Hepatocyte (in vitro differentiated cells): ENCODE measurements around the gene CABCOCO1. TPM values are rescaled to one million over a fixed set of nuclear protein-coding genes. Genes with fewer than 3 reads are reported as not detected.
A peak's percentile ranks its signal among the peaks of the same experiment; 100 is the strongest.

Experiments
- DNase-seq: peaks from one replicate; pipeline ENCODE4 v3.0.0-alpha.2; 2016; ENCODE audit warnings: low spot score
- H2AFZ ChIP-seq: fragments of 200-600 bp; sonication (generic); 2 replicates; pipeline ENCODE4 v1.6.0; 2016; ENCODE audit warnings: antibody characterized with exemption, mild to moderate bottlenecking
- H3K27ac ChIP-seq: fragments of 200-600 bp; sonication (generic); 2 replicates; pipeline ENCODE4 v1.5.1; 2016; ENCODE audit warnings: mild to moderate bottlenecking
- H3K27me3 ChIP-seq: fragments of 200-600 bp; sonication (generic); 2 replicates; pipeline ENCODE4 v1.6.1; 2016
- H3K36me3 ChIP-seq: fragments of 200-600 bp; sonication (generic); replicated peaks from 2 replicates; pipeline ENCODE4 v1.5.1; 2016; ENCODE audit warnings: low read depth; ENCODE audit not compliant: insufficient read depth
- H3K4me1 ChIP-seq: fragments of 200-600 bp; sonication (generic); 2 replicates; pipeline ENCODE4 v1.5.1; 2016; ENCODE audit warnings: mild to moderate bottlenecking, moderate library complexity; ENCODE audit not compliant: insufficient read depth
- H3K4me2 ChIP-seq: fragments of 200-600 bp; sonication (generic); 2 replicates; pipeline ENCODE4 v1.6.0; 2016
- H3K4me3 ChIP-seq: fragments of 200-600 bp; sonication (generic); 2 replicates; pipeline ENCODE4 v1.5.1; 2016; ENCODE audit warnings: mild to moderate bottlenecking
- H3K79me2 ChIP-seq: fragments of 200-600 bp; sonication (generic); 2 replicates; pipeline ENCODE4 v1.6.0; 2017; ENCODE audit warnings: mild to moderate bottlenecking
- H3K9me2 ChIP-seq: fragments of 200-600 bp; sonication (generic); replicated peaks from 2 replicates; pipeline ENCODE4 v1.6.0; 2017; ENCODE audit warnings: mild to moderate bottlenecking; ENCODE audit not compliant: insufficient read depth
- H3K9me3 ChIP-seq: fragments of 200-600 bp; sonication (generic); 2 replicates; pipeline ENCODE4 v1.5.1; 2016; ENCODE audit warnings: low read depth, mild to moderate bottlenecking
- H4K20me1 ChIP-seq: fragments of 200-600 bp; sonication (generic); 2 replicates; pipeline ENCODE4 v1.6.0; 2016; ENCODE audit warnings: mild to moderate bottlenecking; ENCODE audit not compliant: insufficient read depth, poor library complexity, severe bottlenecking
- CTCF ChIP-seq: fragments of 200-600 bp; sonication (generic); IDR thresholded peaks from 2 replicates; pipeline ENCODE4 v1.5.1; 2016; ENCODE audit warnings: antibody characterized with exemption, mild to moderate bottlenecking; ENCODE audit not compliant: poor library complexity
- EZH2 ChIP-seq: fragments of 200-600 bp; sonication (generic); IDR thresholded peaks from 2 replicates; pipeline ENCODE4 v1.6.1; 2016; ENCODE audit warnings: antibody characterized with exemption, mild to moderate bottlenecking, borderline replicate concordance
- EZH2phosphoT487 ChIP-seq: fragments of 200-600 bp; sonication (generic); IDR thresholded peaks from one replicate; pipeline ENCODE4 v1.6.1; 2018; ENCODE audit warnings: antibody characterized with exemption, mild to moderate bottlenecking, low read depth, moderate library complexity; ENCODE audit not compliant: unreplicated experiment, severe bottlenecking
- WGBS: methylation state at CpG from one replicate; pipeline ENCODE4 v1.1.6; 2016; ENCODE audit warnings: low lambda C conversion rate; ENCODE audit errors: missing lambda C conversion rate; 5-methylcytosine and 5-hydroxymethylcytosine counted together
- polyA plus RNA-seq: library from polyadenylated mRNA; unstranded; fragments of >200 nt; fragmentation: Nextera tagmentation; extraction: Ambion mirVana; gene quantifications from 2 replicates; pipeline ENCODE4 v1.2.1, GENCODE V29; 2016
- total RNA-seq: library from RNA; depleted of rRNA; stranded (reverse); fragments of >200 nt; gene quantifications from 2 replicates; pipeline ENCODE4 v1.2.3, GENCODE V29; 2014

Gene CABCOCO1
- total and polyA plus RNA-seq, 2 experiments from 2014 or later = 1.4 to 1.6 TPM

DNA sequence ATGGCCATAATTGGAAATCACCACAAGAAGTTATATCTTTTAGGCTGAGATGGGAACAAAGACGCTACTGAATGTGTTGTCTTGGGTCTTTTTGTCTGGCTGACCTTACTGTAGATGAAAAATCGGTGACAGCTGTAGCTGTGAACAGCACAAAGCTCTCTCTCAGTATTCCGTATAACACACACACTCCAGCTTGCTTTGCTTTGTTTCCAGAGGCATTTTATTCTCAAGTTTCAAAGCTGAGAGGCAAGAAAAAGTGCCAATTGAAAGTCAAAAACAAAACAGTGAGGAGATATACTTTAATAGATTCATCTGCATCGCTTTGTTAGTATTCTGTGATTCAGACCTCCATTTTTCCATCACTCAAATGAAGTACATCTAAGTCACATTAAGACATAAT is 39.6 kb upstream of the CABCOCO1 start:
- Histone ChIP-seq H3K4me2 (peak overlapping the region; percentile 30), H3K4me1 (no peaks in the 10 kb centered on the region), H3K79me2 (no peaks in the 10 kb centered on the region), H3K9me2 (no peaks in the 10 kb centered on the region), H3K27me3 (no peaks in the 10 kb centered on the region), H3K27ac (peak overlapping the region; percentile 32), H3K4me3 (no peak overlapping the region), H3K9me3 (no peaks in the 10 kb centered on the region), H2AFZ (no peak overlapping the region), H3K36me3 (no peaks in the 10 kb centered on the region), H4K20me1 (no peaks in the 10 kb centered on the region)
- 61% methylated on average over 4 of the region's 4 CpGs for WGBS
- DNase-seq = no peak
- TF ChIP-seq EZH2phosphoT487 (no peak), EZH2 (no peak), CTCF (no peak)

DNA sequence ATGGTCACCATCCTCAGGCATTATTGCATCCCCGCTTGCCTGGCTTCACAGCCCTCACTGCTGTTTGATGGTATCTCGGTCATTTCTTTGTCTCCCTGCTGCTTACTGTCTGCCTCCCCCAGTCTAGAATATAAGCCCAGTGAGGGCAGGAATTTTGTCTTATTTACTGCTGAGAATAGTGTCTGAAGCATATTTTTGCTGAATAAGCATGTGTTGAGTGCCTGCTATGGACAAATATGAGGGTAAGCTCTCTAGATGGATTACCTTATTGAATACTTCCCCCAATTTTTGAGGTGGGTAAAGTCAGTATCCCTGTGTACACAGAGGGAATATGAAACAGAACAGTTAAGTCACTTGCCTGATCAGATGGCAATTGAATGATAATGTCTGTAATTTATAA is 36.5 kb upstream of the CABCOCO1 start:
- Histone ChIP-seq H3K4me3 (no peak overlapping the region), H3K4me1 (peaks cover 5% of the 10 kb centered on the region), H3K27me3 (no peaks in the 10 kb centered on the region), H4K20me1 (no peaks in the 10 kb centered on the region), H2AFZ (no peak overlapping the region), H3K27ac (no peak overlapping the region), H3K9me3 (no peaks in the 10 kb centered on the region), H3K9me2 (no peaks in the 10 kb centered on the region), H3K4me2 (no peak overlapping the region), H3K79me2 (no peaks in the 10 kb centered on the region), H3K36me3 (no peaks in the 10 kb centered on the region)
- TF ChIP-seq EZH2 (no peak), CTCF (no peak)
- WGBS = 95% methylated on average over 2 of the region's 2 CpGs
- DNase-seq = no peak

GRCh38 chr10:61627266-61627665 is 35.5 kb upstream of the CABCOCO1 start:
- H3K27me3 ChIP-seq = no peaks in the 10 kb centered on the region
- H3K4me2 ChIP-seq = no peak overlapping the region
- no peak overlapping the region for H3K4me3 ChIP-seq
- peak overlapping the region; percentile 67 for H3K27ac ChIP-seq
- no peak for DNase-seq
- TF ChIP-seq EZH2 (no peak), CTCF (no peak), EZH2phosphoT487 (no peak)
- no peaks in the 10 kb centered on the region for H4K20me1 ChIP-seq
- 95% methylated on average over 5 of the region's 5 CpGs for WGBS
- no peaks in the 10 kb centered on the region for H3K79me2 ChIP-seq
- H3K9me2 ChIP-seq = no peaks in the 10 kb centered on the region
- no peaks in the 10 kb centered on the region for H3K9me3 ChIP-seq
- H3K36me3 ChIP-seq = no peaks in the 10 kb centered on the region
- no peak overlapping the region for H2AFZ ChIP-seq
- peaks cover 5% of the 10 kb centered on the region for H3K4me1 ChIP-seq
